Neutrophil (primary cell): Measurements from ENCODE around the gene BBOF1.
A peak's percentile ranks its signal among the peaks of the same experiment; 100 is the strongest.
"Not testable (repeated sequence)": the region's sequence is repeated elsewhere in the genome, so short reads cannot be mapped to it uniquely, and the experiment has no call there.

ENCODE experiments used
- H3K27ac ChIP-seq: fragments of 200-600 bp; sonication (generic); 2 replicates; pipeline ENCODE4 v1.5.1; 2016; ENCODE audit warnings: mild to moderate bottlenecking, moderate library complexity
- H3K27me3 ChIP-seq: fragments of 200-600 bp; sonication (generic); 2 replicates; pipeline ENCODE4 v1.6.0; 2016; ENCODE audit warnings: mild to moderate bottlenecking
- H3K36me3 ChIP-seq: fragments of 200-600 bp; sonication (generic); 2 replicates; pipeline ENCODE4 v1.5.1; 2017
- H3K4me1 ChIP-seq, 2 experiments: fragments of 200-600 bp in 1 of 2; sonication (generic) in 1 of 2; 1 replicate in 1 of 2; 2 replicates in 1 of 2; pipeline versions ENCODE4 v1.5.1 to v1.6.1; 2013 to 2016; ENCODE audit warnings: low read depth in 1 of 2, low read length in 1 of 2, mild to moderate bottlenecking in 1 of 2, moderate library complexity in 1 of 2; ENCODE audit not compliant: control insufficient read depth in 1 of 2, insufficient read depth in 1 of 2
- H3K4me3 ChIP-seq, 2 experiments: fragments of 200-600 bp in 1 of 2; sonication (generic) in 1 of 2; 1 replicate in 1 of 2; 2 replicates in 1 of 2; pipeline ENCODE4 v1.5.1; 2013 to 2016; ENCODE audit warnings: low read depth in 1 of 2, low read length in 1 of 2, mild to moderate bottlenecking in 1 of 2, moderate library complexity in 1 of 2
- H3K9me3 ChIP-seq: fragments of 200-600 bp; sonication (generic); 2 replicates; pipeline ENCODE4 v1.5.1; 2016
- TF ChIP-seq, protein P1 (sequence below): fragments of 200-600 bp; sonication (generic); IDR thresholded peaks from 2 replicates; pipeline ENCODE4 v1.5.1; 2016; ENCODE audit warnings: antibody characterized with exemption

The BBOF1 gene, protein sequence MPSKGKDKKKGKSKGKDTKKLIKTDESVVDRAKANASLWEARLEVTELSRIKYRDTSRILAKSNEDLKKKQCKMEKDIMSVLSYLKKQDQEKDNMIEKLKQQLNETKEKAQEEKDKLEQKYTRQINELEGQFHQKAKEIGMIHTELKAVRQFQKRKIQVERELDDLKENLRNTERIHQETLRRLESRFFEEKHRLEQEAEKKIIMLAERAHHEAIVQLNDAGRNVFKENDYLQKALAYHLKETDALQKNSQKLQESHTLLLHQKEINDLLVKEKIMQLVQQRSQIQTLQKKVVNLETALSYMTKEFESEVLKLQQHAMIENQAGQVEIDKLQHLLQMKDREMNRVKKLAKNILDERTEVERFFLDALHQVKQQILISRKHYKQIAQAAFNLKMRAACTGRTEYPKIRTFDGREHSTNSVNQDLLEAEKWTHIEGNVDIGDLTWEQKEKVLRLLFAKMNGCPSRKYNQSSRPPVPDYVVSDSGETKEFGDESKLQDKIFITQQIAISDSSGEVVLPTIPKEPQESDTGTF

DNA sequence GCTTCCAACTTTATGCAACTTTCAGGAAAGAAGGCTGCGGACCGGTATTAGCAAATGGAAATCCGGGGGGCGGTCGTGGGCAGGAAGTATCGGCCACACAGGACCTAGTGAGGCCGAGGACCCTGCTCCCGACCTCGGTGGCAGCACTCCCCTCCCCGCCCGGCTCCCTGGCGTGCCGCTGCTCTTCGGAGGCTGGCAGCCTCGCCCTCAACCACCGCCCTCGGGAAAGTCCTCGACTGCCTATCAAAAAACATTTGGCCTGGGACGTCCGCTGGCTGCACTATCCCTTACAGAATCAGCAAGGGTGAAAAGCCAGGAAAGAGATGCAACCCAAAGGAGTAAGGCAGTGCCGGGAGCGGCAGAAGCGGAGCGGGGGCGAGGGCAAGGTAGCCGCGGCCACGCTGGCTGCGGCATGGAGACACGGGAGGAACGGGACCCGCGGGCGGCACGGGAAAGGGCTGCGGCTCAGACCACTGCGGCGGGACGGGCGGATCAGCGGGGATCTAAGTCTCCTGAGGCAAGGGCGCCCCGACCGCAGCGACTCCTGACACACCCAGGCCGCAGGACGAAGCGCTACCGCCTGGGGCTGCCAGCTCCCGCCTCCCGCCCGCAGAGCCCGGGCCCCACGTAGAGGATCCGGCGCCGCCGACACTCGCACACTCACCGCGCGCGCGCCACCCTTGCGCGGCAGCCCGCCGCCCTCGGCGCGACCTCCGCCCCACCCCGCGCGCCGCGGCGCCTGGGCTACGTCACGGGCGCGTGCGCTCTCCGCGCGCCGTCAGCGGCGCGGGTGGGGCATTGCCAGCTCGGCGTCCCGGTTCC is at the start of gene BBOF1, which contains the start of gene ENTPD5:
Gene BBOF1 (plus strand): TSS at position 764 of the 822 bp plus-strand sequence. CDS start 130 bp downstream, outside the sequence.
Gene ENTPD5 (minus strand): TSS at position 703 of the 822 bp plus-strand sequence. CDS start 31,186 bp downstream, outside the sequence.
- Histone ChIP-seq H3K27ac (peak within 1 kb of the TSS; percentile 75), H3K4me1 (peaks cover 16% of the 10 kb centered on the region in 2 experiments), H3K36me3 (no peaks in the 10 kb centered on the region), H3K9me3 (no peaks in the 10 kb centered on the region), H3K27me3 (no peaks in the 10 kb centered on the region), H3K4me3 (peak within 1 kb of the TSS; percentile 83 to 89)
- TF ChIP-seq, protein P1, sequence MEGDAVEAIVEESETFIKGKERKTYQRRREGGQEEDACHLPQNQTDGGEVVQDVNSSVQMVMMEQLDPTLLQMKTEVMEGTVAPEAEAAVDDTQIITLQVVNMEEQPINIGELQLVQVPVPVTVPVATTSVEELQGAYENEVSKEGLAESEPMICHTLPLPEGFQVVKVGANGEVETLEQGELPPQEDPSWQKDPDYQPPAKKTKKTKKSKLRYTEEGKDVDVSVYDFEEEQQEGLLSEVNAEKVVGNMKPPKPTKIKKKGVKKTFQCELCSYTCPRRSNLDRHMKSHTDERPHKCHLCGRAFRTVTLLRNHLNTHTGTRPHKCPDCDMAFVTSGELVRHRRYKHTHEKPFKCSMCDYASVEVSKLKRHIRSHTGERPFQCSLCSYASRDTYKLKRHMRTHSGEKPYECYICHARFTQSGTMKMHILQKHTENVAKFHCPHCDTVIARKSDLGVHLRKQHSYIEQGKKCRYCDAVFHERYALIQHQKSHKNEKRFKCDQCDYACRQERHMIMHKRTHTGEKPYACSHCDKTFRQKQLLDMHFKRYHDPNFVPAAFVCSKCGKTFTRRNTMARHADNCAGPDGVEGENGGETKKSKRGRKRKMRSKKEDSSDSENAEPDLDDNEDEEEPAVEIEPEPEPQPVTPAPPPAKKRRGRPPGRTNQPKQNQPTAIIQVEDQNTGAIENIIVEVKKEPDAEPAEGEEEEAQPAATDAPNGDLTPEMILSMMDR, result peak; percentile 20

DNA sequence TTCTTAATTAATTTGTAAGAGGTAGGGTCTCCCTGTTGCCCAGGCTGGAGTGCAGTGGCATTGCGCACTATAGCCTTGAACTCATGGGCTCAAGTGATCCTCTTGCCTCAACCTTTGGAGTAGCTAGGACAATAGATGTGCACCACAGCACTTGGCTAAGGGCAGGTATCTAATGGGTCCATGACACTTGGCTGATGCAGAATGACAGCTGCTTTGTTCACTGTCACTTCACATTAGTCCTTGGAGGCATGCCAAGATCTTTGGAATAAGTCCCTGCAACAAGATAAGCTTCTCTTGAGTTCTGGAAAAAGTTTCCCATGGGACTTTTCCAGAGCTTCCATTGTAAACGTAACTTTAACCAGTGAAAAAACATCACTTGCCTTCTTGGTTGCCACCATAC is 45.7 kb upstream of the BBOF1 start:
- no peak overlapping the region for H3K4me3 ChIP-seq
- TF ChIP-seq, protein P1, result no peak
- no peaks in the 10 kb centered on the region for H3K27me3 ChIP-seq
- H3K36me3 ChIP-seq, result peaks cover 20% of the 10 kb centered on the region
- no peaks in the 10 kb centered on the region for H3K9me3 ChIP-seq
- H3K4me1 ChIP-seq, result no peaks in the 10 kb centered on the region
- H3K27ac ChIP-seq, result no peak overlapping the region

- H3K27me3 ChIP-seq, result no peaks in the 10 kb centered on the region
- H3K36me3 ChIP-seq, result peaks cover 13% of the 10 kb centered on the region
- TF ChIP-seq, protein P1, result no peak
These were observed 43.0 kb upstream of the BBOF1 start for GRCh38 chr14:73976125-73976524.

GRCh38 chr14:73977896-73978295 is 41.3 kb upstream of the BBOF1 start:
- no peaks in the 10 kb centered on the region for H3K9me3 ChIP-seq
- TF ChIP-seq, protein P1, result no peak

More at GRCh38 chr14:73976125-73976524, 43.0 kb upstream of the BBOF1 start:
- Histone ChIP-seq H3K27ac (no peak overlapping the region), H3K9me3 (no peaks in the 10 kb centered on the region), H3K4me1 (no peaks in the 10 kb centered on the region), H3K4me3 (no peak overlapping the region)

GRCh38 chr14:73988065-73988464 is 31.1 kb upstream of the BBOF1 start:
- Histone ChIP-seq H3K27me3 (no peaks in the 10 kb centered on the region), H3K27ac (no peak overlapping the region), H3K9me3 (no peaks in the 10 kb centered on the region), H3K4me3 (no peak overlapping the region), H3K4me1 (no peaks in the 10 kb centered on the region), H3K36me3 (peaks cover 13% of the 10 kb centered on the region)
- TF ChIP-seq, protein P1, result no peak

More at GRCh38 chr14:73977896-73978295, 41.3 kb upstream of the BBOF1 start:
- H3K4me1 ChIP-seq, result no peaks in the 10 kb centered on the region
- H3K27ac ChIP-seq, result no peak overlapping the region
- no peak overlapping the region for H3K4me3 ChIP-seq
- H3K36me3 ChIP-seq, result peaks cover 10% of the 10 kb centered on the region
- no peaks in the 10 kb centered on the region for H3K27me3 ChIP-seq

DNA sequence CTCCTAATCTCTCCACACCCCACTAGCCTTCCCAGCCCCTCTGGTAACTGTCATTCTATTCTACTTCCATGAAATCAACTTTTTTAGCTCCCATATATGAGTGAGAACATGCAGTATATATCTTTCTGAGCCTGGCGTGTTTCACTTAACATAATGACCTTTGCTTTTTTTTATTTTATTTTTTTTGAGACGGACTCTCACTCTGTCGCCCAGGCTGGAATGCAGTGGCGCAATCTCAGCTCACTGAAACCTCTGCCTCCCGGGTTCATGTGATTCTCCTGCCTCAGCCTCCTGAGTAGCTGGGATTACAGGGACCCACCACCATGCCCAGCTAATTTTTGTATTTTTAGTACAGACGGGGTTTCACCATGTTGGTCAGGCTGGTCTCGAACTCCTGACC is 30.5 kb upstream of the BBOF1 start:
- not testable (repeated sequence) for H3K27ac ChIP-seq, H3K4me1 ChIP-seq, H3K4me3 ChIP-seq, H3K27me3 ChIP-seq, H3K9me3 ChIP-seq
- peaks cover 13% of the 10 kb centered on the region for H3K36me3 ChIP-seq
